ENCODE results near the gene TLCD5.
A peak's percentile ranks its signal among the peaks of the same experiment; 100 is the strongest.

TLCD5 gene

DNA sequence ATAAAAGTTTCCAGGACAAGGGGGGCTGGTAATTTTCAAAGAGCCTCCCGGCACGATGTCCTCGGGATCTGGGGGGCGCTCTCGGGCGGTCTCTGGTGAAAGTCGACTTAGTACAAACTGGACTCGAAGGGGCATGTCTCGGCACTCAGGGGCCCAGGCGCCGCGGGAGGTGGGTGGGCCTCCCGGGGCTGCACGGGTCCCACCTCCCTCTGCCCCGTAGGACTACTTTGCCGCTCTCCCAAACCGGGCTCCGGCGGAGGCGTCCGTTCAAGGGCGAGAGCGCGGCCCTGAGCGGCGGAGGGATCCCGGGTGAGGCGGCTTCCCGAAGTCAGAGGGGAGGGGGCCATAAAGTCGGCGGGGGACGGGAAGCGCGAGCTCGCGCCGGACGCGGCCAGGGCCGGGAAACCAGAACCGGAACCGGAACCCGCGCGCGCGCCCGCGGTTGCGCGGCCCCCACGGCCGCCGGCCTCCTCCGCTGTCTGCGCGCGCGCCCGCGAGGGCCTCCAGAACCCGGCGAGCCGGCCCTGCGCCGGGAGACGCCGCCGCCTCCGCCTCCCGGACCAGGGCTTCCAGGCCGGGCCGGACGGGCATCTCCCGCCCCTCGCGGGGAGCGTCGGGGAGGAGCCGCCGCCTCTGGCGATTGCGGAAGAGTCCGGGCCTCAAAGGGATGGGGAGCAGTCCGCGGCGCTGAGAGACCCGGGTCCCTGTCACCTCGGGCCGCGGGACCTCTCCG, 11.0 kb downstream of the TLCD5 start, which contains the start of gene ARHGEF12 (continued):
- TF ChIP-seq TRIM28 (IDR thresholded peaks at IDR 0.05; ENCODE audit: borderline replicate concordance, low read length) (no peak), ZNF555 (tag by site-specific recombination; conservative IDR thresholded peaks at IDR 0.05) (no peak), ZBTB20 (tag by site-specific recombination; IDR thresholded peaks at IDR 0.05) (peak; percentile 11; the same call in 1 of the 2 replicates), ZNF677 (tag by site-specific recombination; IDR thresholded peaks at IDR 0.05) (peak; percentile 16; the same call in 1 of the 2 replicates), SP2 (tag by site-specific recombination; IDR thresholded peaks at IDR 0.05) (peak; percentile 64), ZBTB7A (tag by site-specific recombination; IDR thresholded peaks at IDR 0.05; ENCODE audit: low read depth) (peak; percentile 98), GLI4 (tag by site-specific recombination; IDR thresholded peaks at IDR 0.05) (0 out of 2 replicates have a peak, but pooled peaks have one; percentile 48), ZNF660 (tag by site-specific recombination; IDR thresholded peaks at IDR 0.05) (peak; percentile 95), ZNF785 (tag by site-specific recombination; IDR thresholded peaks at IDR 0.05) (0 out of 2 replicates have a peak, but pooled peaks have one; percentile 54), ZNF610 (tag by site-specific recombination; IDR thresholded peaks at IDR 0.05; ENCODE audit: borderline replicate concordance) (peak; percentile 98), ZNF701 (tag by site-specific recombination; IDR thresholded peaks at IDR 0.05) (no peak), PRDM1 (tag by site-specific recombination; IDR thresholded peaks at IDR 0.05) (peak; percentile 69), ZNF600 (tag by site-specific recombination; IDR thresholded peaks at IDR 0.05) (no peak; the same call in 1 of the 2 replicates)
- TF ChIP-seq, protein P1, sequence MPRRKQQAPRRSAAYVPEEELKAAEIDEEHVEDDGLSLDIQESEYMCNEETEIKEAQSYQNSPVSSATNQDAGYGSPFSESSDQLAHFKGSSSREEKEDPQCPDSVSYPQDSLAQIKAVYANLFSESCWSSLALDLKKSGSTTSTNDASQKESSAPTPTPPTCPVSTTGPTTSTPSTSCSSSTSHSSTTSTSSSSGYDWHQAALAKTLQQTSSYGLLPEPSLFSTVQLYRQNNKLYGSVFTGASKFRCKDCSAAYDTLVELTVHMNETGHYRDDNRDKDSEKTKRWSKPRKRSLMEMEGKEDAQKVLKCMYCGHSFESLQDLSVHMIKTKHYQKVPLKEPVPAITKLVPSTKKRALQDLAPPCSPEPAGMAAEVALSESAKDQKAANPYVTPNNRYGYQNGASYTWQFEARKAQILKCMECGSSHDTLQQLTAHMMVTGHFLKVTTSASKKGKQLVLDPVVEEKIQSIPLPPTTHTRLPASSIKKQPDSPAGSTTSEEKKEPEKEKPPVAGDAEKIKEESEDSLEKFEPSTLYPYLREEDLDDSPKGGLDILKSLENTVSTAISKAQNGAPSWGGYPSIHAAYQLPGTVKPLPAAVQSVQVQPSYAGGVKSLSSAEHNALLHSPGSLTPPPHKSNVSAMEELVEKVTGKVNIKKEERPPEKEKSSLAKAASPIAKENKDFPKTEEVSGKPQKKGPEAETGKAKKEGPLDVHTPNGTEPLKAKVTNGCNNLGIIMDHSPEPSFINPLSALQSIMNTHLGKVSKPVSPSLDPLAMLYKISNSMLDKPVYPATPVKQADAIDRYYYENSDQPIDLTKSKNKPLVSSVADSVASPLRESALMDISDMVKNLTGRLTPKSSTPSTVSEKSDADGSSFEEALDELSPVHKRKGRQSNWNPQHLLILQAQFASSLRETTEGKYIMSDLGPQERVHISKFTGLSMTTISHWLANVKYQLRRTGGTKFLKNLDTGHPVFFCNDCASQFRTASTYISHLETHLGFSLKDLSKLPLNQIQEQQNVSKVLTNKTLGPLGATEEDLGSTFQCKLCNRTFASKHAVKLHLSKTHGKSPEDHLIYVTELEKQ (tag by site-specific recombination; IDR thresholded peaks at IDR 0.05; ENCODE audit: borderline replicate concordance) = peak; percentile 85
- TF ChIP-seq, protein P2, sequence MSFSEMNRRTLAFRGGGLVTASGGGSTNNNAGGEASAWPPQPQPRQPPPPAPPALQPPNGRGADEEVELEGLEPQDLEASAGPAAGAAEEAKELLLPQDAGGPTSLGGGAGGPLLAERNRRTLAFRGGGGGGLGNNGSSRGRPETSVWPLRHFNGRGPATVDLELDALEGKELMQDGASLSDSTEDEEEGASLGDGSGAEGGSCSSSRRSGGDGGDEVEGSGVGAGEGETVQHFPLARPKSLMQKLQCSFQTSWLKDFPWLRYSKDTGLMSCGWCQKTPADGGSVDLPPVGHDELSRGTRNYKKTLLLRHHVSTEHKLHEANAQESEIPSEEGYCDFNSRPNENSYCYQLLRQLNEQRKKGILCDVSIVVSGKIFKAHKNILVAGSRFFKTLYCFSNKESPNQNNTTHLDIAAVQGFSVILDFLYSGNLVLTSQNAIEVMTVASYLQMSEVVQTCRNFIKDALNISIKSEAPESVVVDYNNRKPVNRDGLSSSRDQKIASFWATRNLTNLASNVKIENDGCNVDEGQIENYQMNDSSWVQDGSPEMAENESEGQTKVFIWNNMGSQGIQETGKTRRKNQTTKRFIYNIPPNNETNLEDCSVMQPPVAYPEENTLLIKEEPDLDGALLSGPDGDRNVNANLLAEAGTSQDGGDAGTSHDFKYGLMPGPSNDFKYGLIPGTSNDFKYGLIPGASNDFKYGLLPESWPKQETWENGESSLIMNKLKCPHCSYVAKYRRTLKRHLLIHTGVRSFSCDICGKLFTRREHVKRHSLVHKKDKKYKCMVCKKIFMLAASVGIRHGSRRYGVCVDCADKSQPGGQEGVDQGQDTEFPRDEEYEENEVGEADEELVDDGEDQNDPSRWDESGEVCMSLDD (tag by site-specific recombination; IDR thresholded peaks at IDR 0.05) = peak; percentile 91
- TF ChIP-seq, protein P3, sequence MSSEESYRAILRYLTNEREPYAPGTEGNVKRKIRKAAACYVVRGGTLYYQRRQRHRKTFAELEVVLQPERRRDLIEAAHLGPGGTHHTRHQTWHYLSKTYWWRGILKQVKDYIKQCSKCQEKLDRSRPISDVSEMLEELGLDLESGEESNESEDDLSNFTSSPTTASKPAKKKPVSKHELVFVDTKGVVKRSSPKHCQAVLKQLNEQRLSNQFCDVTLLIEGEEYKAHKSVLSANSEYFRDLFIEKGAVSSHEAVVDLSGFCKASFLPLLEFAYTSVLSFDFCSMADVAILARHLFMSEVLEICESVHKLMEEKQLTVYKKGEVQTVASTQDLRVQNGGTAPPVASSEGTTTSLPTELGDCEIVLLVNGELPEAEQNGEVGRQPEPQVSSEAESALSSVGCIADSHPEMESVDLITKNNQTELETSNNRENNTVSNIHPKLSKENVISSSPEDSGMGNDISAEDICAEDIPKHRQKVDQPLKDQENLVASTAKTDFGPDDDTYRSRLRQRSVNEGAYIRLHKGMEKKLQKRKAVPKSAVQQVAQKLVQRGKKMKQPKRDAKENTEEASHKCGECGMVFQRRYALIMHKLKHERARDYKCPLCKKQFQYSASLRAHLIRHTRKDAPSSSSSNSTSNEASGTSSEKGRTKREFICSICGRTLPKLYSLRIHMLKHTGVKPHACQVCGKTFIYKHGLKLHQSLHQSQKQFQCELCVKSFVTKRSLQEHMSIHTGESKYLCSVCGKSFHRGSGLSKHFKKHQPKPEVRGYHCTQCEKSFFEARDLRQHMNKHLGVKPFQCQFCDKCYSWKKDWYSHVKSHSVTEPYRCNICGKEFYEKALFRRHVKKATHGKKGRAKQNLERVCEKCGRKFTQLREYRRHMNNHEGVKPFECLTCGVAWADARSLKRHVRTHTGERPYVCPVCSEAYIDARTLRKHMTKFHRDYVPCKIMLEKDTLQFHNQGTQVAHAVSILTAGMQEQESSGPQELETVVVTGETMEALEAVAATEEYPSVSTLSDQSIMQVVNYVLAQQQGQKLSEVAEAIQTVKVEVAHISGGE (tag by site-specific recombination; conservative IDR thresholded peaks at IDR 0.05; ENCODE audit: low read depth) = peak; percentile 88
- TF ChIP-seq, protein P4, sequence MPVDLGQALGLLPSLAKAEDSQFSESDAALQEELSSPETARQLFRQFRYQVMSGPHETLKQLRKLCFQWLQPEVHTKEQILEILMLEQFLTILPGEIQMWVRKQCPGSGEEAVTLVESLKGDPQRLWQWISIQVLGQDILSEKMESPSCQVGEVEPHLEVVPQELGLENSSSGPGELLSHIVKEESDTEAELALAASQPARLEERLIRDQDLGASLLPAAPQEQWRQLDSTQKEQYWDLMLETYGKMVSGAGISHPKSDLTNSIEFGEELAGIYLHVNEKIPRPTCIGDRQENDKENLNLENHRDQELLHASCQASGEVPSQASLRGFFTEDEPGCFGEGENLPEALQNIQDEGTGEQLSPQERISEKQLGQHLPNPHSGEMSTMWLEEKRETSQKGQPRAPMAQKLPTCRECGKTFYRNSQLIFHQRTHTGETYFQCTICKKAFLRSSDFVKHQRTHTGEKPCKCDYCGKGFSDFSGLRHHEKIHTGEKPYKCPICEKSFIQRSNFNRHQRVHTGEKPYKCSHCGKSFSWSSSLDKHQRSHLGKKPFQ (tag by site-specific recombination; IDR thresholded peaks at IDR 0.05) = peak; percentile 26; the same call in 1 of the 2 replicates
- TF ChIP-seq, protein P5, sequence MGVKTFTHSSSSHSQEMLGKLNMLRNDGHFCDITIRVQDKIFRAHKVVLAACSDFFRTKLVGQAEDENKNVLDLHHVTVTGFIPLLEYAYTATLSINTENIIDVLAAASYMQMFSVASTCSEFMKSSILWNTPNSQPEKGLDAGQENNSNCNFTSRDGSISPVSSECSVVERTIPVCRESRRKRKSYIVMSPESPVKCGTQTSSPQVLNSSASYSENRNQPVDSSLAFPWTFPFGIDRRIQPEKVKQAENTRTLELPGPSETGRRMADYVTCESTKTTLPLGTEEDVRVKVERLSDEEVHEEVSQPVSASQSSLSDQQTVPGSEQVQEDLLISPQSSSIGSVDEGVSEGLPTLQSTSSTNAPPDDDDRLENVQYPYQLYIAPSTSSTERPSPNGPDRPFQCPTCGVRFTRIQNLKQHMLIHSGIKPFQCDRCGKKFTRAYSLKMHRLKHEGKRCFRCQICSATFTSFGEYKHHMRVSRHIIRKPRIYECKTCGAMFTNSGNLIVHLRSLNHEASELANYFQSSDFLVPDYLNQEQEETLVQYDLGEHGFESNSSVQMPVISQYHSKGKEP (tag by site-specific recombination; IDR thresholded peaks at IDR 0.05) = peak; percentile 74
- TF ChIP-seq, protein P6, sequence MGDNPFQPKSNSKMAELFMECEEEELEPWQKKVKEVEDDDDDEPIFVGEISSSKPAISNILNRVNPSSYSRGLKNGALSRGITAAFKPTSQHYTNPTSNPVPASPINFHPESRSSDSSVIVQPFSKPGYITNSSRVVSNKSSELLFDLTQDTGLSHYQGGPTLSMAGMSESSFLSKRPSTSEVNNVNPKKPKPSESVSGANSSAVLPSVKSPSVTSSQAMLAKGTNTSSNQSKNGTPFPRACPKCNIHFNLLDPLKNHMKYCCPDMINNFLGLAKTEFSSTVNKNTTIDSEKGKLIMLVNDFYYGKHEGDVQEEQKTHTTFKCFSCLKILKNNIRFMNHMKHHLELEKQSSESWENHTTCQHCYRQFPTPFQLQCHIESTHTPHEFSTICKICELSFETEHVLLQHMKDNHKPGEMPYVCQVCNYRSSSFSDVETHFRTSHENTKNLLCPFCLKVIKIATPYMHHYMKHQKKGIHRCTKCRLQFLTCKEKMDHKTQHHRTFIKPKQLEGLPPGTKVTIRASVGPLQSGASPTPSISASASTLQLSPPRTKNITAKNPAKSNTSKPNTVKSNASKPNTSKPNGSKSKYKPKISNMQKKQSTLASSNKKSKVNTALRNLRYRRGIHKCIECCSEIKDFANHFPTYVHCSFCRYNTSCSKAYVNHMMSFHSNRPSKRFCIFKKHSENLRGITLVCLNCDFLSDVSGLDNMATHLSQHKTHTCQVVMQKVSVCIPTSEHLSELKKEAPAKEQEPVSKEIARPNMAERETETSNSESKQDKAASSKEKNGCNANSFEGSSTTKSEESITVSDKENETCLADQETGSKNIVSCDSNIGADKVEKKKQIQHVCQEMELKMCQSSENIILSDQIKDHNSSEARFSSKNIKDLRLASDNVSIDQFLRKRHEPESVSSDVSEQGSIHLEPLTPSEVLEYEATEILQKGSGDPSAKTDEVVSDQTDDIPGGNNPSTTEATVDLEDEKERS (tag by site-specific recombination; IDR thresholded peaks at IDR 0.05) = 0 out of 2 replicates have a peak, but pooled peaks have one; percentile 26
- TF ChIP-seq, protein P7, sequence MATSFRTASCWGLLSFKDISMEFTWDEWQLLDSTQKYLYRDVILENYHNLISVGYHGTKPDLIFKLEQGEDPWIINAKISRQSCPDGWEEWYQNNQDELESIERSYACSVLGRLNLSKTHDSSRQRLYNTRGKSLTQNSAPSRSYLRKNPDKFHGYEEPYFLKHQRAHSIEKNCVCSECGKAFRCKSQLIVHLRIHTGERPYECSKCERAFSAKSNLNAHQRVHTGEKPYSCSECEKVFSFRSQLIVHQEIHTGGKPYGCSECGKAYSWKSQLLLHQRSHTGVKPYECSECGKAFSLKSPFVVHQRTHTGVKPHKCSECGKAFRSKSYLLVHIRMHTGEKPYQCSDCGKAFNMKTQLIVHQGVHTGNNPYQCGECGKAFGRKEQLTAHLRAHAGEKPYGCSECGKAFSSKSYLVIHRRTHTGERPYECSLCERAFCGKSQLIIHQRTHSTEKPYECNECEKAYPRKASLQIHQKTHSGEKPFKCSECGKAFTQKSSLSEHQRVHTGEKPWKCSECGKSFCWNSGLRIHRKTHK (tag by site-specific recombination; IDR thresholded peaks at IDR 0.05) = no peak

Data from HEK293 (cell line).